GM12878 (cell line): ENCODE measurements around the gene NOTCH1. TPM values are rescaled to one million over a fixed set of nuclear protein-coding genes. Genes with fewer than 3 reads are reported as not detected.

Experiments
- ATAC-seq: fragments of 200-7000 bp; cut with Tn5 transposase; 3 replicates; pipeline ENCODE4 v1.9.1; 2020; ENCODE audit warnings: mild to moderate bottlenecking, moderate library complexity
- BruUV-seq: library from RNA; stranded (reverse); fragments of 400-500 nt; replicated peaks from 2 replicates; lab custom pipeline; 2021; lab: Mats Ljungman, UMichigan
- CTCF ChIA-PET: fragments of 300-600 bp; sonication (Branson Sonifier 250); formaldehyde crosslinking; extraction: SDS; loops from one replicate; lab custom pipeline; 2021; ENCODE audit warnings: inconsistent platforms; lab: Yijun Ruan, JAX
- POLR2A ChIA-PET: fragments of 350-600 bp; formaldehyde crosslinking; extraction: SDS; loops from one replicate; lab custom pipeline; 2021; ENCODE audit warnings: inconsistent platforms; lab: Charles Lee
- RAD21 ChIA-PET: fragments of 300-600 bp; sonication (Branson Sonifier 250); formaldehyde crosslinking; loops from one replicate; lab custom pipeline; 2023; ENCODE audit warnings: antibody characterized with exemption; ENCODE audit not compliant: unreplicated experiment; lab: Charles Lee
- SMC1A ChIA-PET: fragments of 300-600 bp; sonication (Branson Sonifier 250); formaldehyde crosslinking; loops from one replicate; lab custom pipeline; 2023; ENCODE audit not compliant: unreplicated experiment, uncharacterized antibody; lab: Charles Lee
- DNase-seq: peaks from one replicate; pipeline ENCODE4 v3.0.0-alpha.2; 2011; ENCODE audit warnings: low read depth, low spot score
- FAIRE-seq: peaks from 3 replicates; lab custom pipeline; 2011; peaks lifted over from hg19 to GRCh38; lab: Jason Lieb, UNC
- H2AFZ ChIP-seq: 2 replicates; pipeline ENCODE4 v1.6.0; 2011; ENCODE audit warnings: low read depth, low read length, control low read depth; ENCODE audit not compliant: control insufficient read depth
- H3K27ac ChIP-seq: 2 replicates; pipeline ENCODE4 v1.5.1; 2011; ENCODE audit warnings: control low read depth; ENCODE audit not compliant: control insufficient read depth, insufficient read depth
- H3K27me3 ChIP-seq, 2 experiments: replicated peaks in 1 of 2; 2 replicates each; pipeline versions ENCODE4 v1.6.0 to v1.6.1; 2011; ENCODE audit warnings: low read length in 1 of 2; ENCODE audit not compliant: control insufficient read depth in 2 of 2, insufficient read depth in 2 of 2
- H3K36me3 ChIP-seq, 2 experiments: 2 replicates each; pipeline ENCODE4 v1.5.1; 2011; ENCODE audit warnings: low read length in 1 of 2; ENCODE audit not compliant: control insufficient read depth in 2 of 2, insufficient read depth in 2 of 2
- H3K4me1 ChIP-seq: 2 replicates; pipeline ENCODE4 v1.6.1; 2011; ENCODE audit warnings: mild to moderate bottlenecking, low read length, moderate library complexity, mixed read lengths; ENCODE audit not compliant: control insufficient read depth, insufficient read depth
- H3K4me2 ChIP-seq: 2 replicates; pipeline ENCODE4 v1.6.0; 2011; ENCODE audit warnings: control low read depth; ENCODE audit not compliant: control insufficient read depth, insufficient read depth
- H3K4me3 ChIP-seq: fragments of 200-600 bp; sonication (generic); 2 replicates; pipeline ENCODE4 v1.5.1; 2016
- H3K79me2 ChIP-seq: 2 replicates; pipeline ENCODE4 v1.6.0; 2011; ENCODE audit warnings: low read length; ENCODE audit not compliant: control insufficient read depth, insufficient read depth
- H3K9ac ChIP-seq: 2 replicates; pipeline ENCODE4 v1.8.0; 2011; ENCODE audit warnings: low read length, control low read depth, mixed read lengths; ENCODE audit not compliant: control insufficient read depth, insufficient read depth
- H3K9me3 ChIP-seq: replicated peaks from 3 replicates; pipeline ENCODE4 v1.5.1; 2011; ENCODE audit warnings: mild to moderate bottlenecking, low read length; ENCODE audit not compliant: control insufficient read depth, insufficient read depth
- H4K20me1 ChIP-seq: 2 replicates; pipeline ENCODE4 v1.6.0; 2011; ENCODE audit not compliant: control insufficient read depth, insufficient read depth
- E2F8 ChIP-seq: fragments of 450-650 bp; IDR thresholded peaks from 2 replicates; pipeline ENCODE4 v1.6.1; 2018; ENCODE audit warnings: mild to moderate bottlenecking, low read depth, moderate library complexity; ENCODE audit not compliant: partially characterized antibody
- ELK1 ChIP-seq: IDR thresholded peaks from 2 replicates; pipeline ENCODE4 v1.6.1; 2012; ENCODE audit warnings: low read depth, low read length, improper control_type of control experiment
- IRF3 ChIP-seq: fragments of 450-650 bp; IDR thresholded peaks from 2 replicates; pipeline ENCODE4 v1.6.1; 2014; ENCODE audit warnings: mild to moderate bottlenecking
- IRF4 ChIP-seq: IDR thresholded peaks from 2 replicates; pipeline ENCODE4 v1.6.1; 2011; ENCODE audit warnings: low read depth, low read length
- KDM1A ChIP-seq: fragments of 200-600 bp; sonication (generic); IDR thresholded peaks from 2 replicates; pipeline ENCODE4 v1.6.1; 2016; ENCODE audit warnings: borderline replicate concordance
- NKRF ChIP-seq: fragments of 450-650 bp; conservative IDR thresholded peaks from 2 replicates; pipeline ENCODE4 v1.6.1; 2017; ENCODE audit warnings: mild to moderate bottlenecking, moderate library complexity
- NR2C1 ChIP-seq: fragments of 450-650 bp; IDR thresholded peaks from 2 replicates; pipeline ENCODE4 v1.6.1; 2017; ENCODE audit warnings: antibody characterized with exemption, mild to moderate bottlenecking, moderate library complexity
- PAX5 ChIP-seq: IDR thresholded peaks from 2 replicates; pipeline ENCODE4 v1.6.1; 2011; ENCODE audit warnings: low read depth, low read length, borderline replicate concordance
- RBBP5 ChIP-seq: fragments of 200-600 bp; sonication (generic); conservative IDR thresholded peaks from 2 replicates; pipeline ENCODE4 v1.6.1; 2016
- SMAD5 ChIP-seq: IDR thresholded peaks from 2 replicates; pipeline ENCODE4 v1.6.1; 2016; ENCODE audit warnings: antibody characterized with exemption, low read depth
- SPI1 ChIP-seq: IDR thresholded peaks from 2 replicates; pipeline ENCODE4 v1.6.1; 2011; ENCODE audit warnings: low read depth, mild to moderate bottlenecking, low read length, moderate library complexity, borderline replicate concordance; ENCODE audit not compliant: insufficient read depth
- SREBF1 ChIP-seq: IDR thresholded peaks from 2 replicates; pipeline ENCODE4 v1.6.1; 2012; ENCODE audit warnings: mild to moderate bottlenecking, low read length
- TBL1XR1 ChIP-seq: IDR thresholded peaks from 2 replicates; pipeline ENCODE4 v1.6.1; 2012; ENCODE audit warnings: low read depth, low read length, improper control_type of control experiment
- ZNF622 ChIP-seq: fragments of 450-650 bp; IDR thresholded peaks from 2 replicates; pipeline ENCODE4 v1.6.1; 2017; ENCODE audit warnings: mild to moderate bottlenecking, inconsistent platforms
- WGBS: methylation state at CpG from one replicate; pipeline ENCODE4 v1.1.6; 2016; ENCODE audit warnings: low lambda C conversion rate; ENCODE audit not compliant: insufficient replicate concordance, insufficient coverage; ENCODE audit errors: missing lambda C conversion rate; 5-methylcytosine and 5-hydroxymethylcytosine counted together
- in situ Hi-C: fragments of 300-500 bp; cut with MboI; formaldehyde crosslinking; loops from 9 replicates; pipeline ENCODE4 v1.14.3; 2018; ENCODE audit warnings: mixed read lengths
- intact Hi-C: fragments of 100-400 bp; cut with micrococcal nuclease; formaldehyde crosslinking; loops from one replicate; pipeline ENCODE4 v1.14.2; 2022; ENCODE audit not compliant: unreplicated experiment
- polyA plus RNA-seq, 11 experiments: library from polyadenylated mRNA; depleted of rRNA in 4 of 11; unstranded in 6 of 11; stranded (reverse) in 5 of 11; fragments of >200 nt; fragmentation: Nextera tagmentation in 4 of 11; fragmentation: Illumina TruSeq in 1 of 11; extraction: Ambion mirVana in 4 of 11; extraction: Trizol in 1 of 11; gene quantifications; 1 replicate in 1 of 11; 2 replicates in 10 of 11; pipeline versions ENCODE4 v1.2.1 to v1.2.3, GENCODE V29; 2011 to 2016; ENCODE audit warnings: inconsistent platforms in 2 of 11, missing spikeins in 2 of 11, low read depth in 1 of 11
- total RNA-seq, 4 experiments: library from RNA; depleted of rRNA in 3 of 4; stranded (reverse); fragments of >200 nt in 3 of 4; fragmentation: Illumina TruSeq in 1 of 4; extraction: Trizol in 1 of 4; gene quantifications; 2 replicates each; pipeline versions ENCODE4 v1.2.1 to v1.2.3, GENCODE V29; 2013 to 2021
- TF ChIP-seq, protein P1 (sequence below), 3 experiments: IDR thresholded peaks in 2 of 3; conservative IDR thresholded peaks in 1 of 3; 2 replicates each; pipeline ENCODE4 v1.5.1; 2011; ENCODE audit warnings: low read depth in 3 of 3, low read length in 3 of 3, mild to moderate bottlenecking in 3 of 3, control low read depth in 2 of 3, moderate library complexity in 2 of 3, inconsistent platforms in 1 of 3, mixed read lengths in 1 of 3; ENCODE audit not compliant: control insufficient read depth in 2 of 3, insufficient read depth in 1 of 3; ENCODE audit errors: extremely low read depth in 1 of 3

NOTCH1 gene
- total and polyA plus RNA-seq, 10 of the 15 experiments (the other 5 are each of a cell fraction or from before 2014, with no cell fraction given) = 0.02 to 40.0 (median 3.7) TPM

DNA sequence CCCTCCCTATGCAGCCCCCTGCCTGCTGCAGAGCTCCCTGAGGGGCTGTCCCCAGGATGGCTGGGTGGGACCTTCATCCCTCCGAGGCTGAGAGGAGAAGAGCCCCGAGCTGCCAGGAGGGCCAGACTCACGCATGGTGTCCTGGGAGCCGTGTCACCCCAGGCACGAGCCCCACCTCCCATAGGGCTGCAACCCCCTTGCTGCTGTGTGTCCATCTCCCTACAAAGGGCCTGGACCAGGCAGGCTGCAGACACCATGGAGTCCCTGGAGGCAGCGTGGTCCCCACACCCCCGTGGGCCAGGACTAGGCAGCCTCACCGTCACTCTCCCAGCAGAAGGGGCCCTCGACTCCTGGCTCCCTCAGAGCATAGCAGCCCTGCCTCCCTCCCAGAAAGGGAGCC lies 51.8 kb downstream of the NOTCH1 start:
- no peaks in the 10 kb centered on the region for H3K4me1 ChIP-seq
- no peak for FAIRE-seq
- no peaks in the 10 kb centered on the region for H3K9me3 ChIP-seq
- H3K9ac ChIP-seq = no peak overlapping the region
- SMC1A ChIA-PET = no interaction called here
- RAD21 ChIA-PET = no interaction called here
- ATAC-seq = no peak; the same call in 1 of the 3 replicates
- H4K20me1 ChIP-seq = no peaks in the 10 kb centered on the region
- DNase-seq = no peak
- peaks cover 0 to 16% of the 10 kb centered on the region in 2 experiments; a peak in 2 of 4 replicates for H3K36me3 ChIP-seq
- no TSS peak for BruUV-seq
- 85% methylated on average over 9 of the region's 9 CpGs for WGBS
- in situ Hi-C loops (loop anchor here (5.0 kb wide), 1 partner anchor 133 kb away; no protein-coding TSS in a partner anchor), intact Hi-C loops (no loop called here)
- CTCF ChIA-PET = no interaction called here
- H3K79me2 ChIP-seq = no peaks in the 10 kb centered on the region
- H2AFZ ChIP-seq = no peak overlapping the region
- no peak overlapping the region for H3K4me2 ChIP-seq
- H3K27ac ChIP-seq = no peak overlapping the region
- no peaks in the 10 kb centered on the region for H3K27me3 ChIP-seq
- POLR2A ChIA-PET = no interaction called here
- no peak overlapping the region for H3K4me3 ChIP-seq
- TF ChIP-seq SMAD5 = no peak
- TF ChIP-seq ELK1 = no peak
- TF ChIP-seq RBBP5 = no peak
- no peak for TF ChIP-seq TBL1XR1
- no peak for TF ChIP-seq IRF3
- TF ChIP-seq SREBF1 = no peak
- no peak for TF ChIP-seq PAX5
- TF ChIP-seq ZNF622 = no peak
- no peak for TF ChIP-seq NKRF
- no peak for TF ChIP-seq KDM1A
- TF ChIP-seq, protein P1, sequence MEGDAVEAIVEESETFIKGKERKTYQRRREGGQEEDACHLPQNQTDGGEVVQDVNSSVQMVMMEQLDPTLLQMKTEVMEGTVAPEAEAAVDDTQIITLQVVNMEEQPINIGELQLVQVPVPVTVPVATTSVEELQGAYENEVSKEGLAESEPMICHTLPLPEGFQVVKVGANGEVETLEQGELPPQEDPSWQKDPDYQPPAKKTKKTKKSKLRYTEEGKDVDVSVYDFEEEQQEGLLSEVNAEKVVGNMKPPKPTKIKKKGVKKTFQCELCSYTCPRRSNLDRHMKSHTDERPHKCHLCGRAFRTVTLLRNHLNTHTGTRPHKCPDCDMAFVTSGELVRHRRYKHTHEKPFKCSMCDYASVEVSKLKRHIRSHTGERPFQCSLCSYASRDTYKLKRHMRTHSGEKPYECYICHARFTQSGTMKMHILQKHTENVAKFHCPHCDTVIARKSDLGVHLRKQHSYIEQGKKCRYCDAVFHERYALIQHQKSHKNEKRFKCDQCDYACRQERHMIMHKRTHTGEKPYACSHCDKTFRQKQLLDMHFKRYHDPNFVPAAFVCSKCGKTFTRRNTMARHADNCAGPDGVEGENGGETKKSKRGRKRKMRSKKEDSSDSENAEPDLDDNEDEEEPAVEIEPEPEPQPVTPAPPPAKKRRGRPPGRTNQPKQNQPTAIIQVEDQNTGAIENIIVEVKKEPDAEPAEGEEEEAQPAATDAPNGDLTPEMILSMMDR (IDR thresholded peaks at IDR 0.05 in 2 of 3, conservative IDR thresholded peaks at IDR 0.05 in 1 of 3; ENCODE audit: control insufficient read depth in 2 of 3, extremely low read depth in 1 of 3, insufficient read depth in 1 of 3, low read depth in 3 of 3, low read length in 3 of 3) = no peak
- no peak for TF ChIP-seq E2F8
- no peak for TF ChIP-seq IRF4
- TF ChIP-seq SPI1 = no peak
- no peak for TF ChIP-seq NR2C1
